HG02870 (cell line): ENCODE data around the gene TMC2.

Experiments
- ATAC-seq: cut with Tn5 transposase; IDR thresholded peaks from one replicate; pipeline ENCODE4 v1.9.1; 2021; ENCODE audit warnings: mild to moderate bottlenecking, moderate library complexity; ENCODE audit not compliant: unreplicated experiment

TMC2 gene

DNA sequence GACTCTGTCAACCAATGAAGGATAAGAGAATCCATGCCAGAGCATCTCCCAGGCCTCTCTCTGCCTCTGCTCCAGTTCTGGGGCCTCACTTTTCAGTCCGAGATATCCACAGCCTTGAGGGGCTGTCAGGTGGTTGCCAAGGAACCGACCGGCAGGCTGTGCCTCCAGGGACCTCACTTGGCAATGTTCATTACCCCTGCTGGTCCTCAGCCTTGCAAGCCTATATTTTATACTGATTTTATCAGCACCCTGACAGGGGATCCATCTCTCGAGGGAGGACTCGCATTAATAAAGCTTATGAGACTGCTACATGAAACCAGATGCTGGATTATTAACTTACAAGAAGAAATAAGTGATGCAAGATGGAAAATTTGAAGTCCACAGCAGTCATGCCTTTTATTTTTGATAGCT, 39.9 kb downstream of the TMC2 start:
- no peak for ATAC-seq

DNA sequence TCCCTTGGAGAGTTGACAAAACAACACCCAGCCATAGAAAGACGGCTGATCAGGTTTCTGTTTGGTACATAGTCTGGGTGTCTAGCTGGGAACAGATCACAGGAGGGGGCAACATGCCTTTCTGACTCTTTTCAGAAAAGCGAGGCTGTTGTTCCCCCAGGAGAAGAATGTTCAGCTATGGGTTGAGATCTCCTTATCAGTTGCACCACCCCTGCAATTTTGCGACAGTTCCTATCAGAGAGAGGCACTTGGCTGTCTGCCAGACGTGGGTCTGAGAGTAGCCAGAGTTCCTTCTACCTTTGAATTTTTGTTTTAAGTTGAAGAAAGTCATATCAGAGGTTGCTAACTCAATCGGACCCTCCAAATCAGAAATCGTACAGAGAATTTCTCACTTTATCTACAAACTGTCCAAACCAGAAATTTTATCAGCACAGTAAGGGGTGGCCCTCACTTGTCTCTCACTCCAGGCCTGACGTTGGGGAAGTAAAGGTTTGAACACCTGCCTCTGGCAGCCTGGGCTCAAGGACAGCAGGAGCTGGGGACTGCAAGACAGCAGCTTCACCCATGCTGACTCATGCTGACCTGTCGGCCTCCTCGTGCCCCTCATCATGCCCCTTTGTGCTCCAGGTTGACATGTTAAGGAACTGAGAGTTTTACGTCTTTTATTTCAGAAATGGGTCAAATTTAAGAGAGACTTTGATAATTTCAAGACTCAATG, 42.3 kb downstream of the TMC2 start:
- ATAC-seq, result no peak

DNA sequence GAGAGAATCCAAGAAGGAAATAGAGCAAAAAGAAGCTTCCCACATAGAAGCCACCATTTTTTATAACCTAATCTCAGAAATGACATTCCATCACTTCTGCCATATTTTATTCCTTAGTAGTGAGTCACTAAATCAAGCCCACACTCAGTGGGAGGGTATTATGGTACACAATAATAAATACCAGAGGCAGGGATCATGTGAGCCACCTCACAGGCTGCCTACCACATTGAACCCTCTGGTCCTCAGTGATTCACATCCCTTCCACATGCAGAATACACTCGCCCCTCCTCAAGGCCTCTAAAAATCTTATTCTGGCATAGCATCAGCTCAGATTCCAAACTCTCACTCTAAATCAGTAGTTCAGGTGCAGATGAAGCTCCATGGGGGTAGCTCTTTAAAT, 49.4 kb downstream of the TMC2 start:
- ATAC-seq, result no peak

DNA sequence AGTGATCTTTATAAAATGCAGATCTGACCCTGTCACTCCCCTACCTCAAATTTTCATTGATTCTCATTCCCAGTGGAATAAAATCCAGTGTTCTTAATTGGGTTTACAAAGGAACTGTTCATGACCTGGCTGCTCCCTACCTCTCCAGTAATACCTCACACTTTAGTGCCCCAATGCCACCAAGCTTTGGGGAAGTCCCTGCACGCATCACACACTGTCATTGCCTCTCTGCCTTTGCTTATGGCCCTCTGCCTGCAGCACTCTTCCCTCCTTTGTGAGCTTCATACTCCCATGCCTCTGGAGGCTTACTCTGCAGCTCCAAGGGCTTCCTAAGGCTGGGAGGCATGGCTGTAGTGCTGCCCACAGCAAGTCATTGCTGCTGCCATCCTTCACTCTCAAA, 57.4 kb downstream of the TMC2 start:
- no peak for ATAC-seq

DNA sequence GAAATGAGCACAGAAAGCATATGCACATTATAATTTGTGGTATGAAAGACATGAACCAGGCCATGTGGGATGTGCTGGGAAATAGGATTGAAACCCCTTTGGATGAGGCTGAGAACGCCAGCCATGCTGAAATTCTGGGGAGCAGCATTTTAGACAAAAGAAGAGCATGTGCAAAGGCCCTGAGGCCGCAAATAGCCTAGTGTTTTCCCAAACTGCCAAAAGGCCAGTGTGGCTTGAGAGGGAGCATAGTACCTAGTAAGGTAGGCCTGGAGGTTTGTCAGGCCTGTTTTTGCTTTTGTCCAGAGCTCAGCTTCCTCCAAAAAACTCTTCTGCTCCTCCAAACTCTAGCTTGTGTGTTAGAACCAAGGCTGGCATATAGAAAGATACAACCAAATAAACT, 58.7 kb downstream of the TMC2 start:
- ATAC-seq, result no peak

DNA sequence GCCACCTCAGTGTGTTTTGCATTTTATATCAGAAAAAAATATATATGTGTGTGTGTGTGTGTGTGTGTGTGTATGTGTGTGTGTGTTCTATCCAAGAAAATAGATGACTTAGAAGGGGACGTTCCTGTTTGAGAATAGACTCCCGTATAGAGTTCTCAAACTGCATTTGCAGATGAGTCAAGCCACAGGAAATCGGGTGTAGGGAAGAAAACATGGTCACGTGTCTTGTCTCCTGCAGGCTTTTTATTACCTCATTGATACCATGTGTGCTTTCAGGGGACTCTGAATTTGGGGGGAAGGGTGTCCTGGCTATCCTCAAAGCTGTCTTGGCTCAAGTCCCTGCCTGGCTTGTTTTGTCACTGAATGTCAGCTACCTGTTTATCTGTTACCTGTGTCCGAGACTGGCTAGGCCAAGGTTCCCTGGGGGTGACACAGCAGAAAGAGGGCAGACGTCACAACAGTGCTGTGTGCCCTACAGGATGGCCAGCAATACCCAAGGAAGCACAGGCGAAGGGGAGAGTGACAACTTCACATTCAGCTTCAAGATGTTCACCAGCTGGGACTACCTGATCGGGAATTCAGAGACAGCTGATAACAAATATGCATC, 60.4 kb downstream of the TMC2 start:
- ATAC-seq, result no peak

DNA sequence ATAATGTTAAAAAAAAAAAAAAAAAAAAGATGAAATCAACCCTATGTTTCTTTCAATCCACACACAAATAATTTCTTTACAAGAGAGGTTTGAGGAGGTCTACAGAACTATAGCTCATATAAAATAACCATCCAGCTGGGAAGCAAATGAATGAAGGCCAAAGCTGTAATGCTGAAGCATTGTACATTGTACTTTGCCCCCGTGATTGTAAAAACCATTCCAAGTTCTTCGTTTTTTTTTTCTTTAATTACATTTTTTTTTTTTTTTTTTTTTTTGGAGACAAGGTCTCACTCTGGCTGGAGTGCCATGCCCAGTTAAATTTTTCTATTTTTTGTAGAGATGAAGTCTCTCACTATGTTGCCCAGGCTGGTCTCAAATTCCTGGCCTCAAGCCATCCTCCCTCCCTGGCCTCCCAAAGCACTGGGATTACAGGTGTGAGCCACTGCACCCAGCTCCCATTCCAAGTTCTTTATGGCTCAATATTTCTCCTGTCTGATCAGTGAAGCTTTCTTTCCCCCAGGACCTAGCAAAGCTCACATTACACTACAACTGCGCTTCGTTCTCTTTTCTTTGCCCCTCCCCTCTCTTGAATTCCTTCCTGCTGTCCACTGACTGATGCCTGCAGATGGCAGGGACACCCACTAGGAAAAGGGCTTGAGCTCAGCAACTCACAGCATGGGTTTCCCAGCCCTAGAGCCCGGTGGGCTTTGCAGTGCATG, 63.1 kb downstream of the TMC2 start:
- ATAC-seq, result no peak

DNA sequence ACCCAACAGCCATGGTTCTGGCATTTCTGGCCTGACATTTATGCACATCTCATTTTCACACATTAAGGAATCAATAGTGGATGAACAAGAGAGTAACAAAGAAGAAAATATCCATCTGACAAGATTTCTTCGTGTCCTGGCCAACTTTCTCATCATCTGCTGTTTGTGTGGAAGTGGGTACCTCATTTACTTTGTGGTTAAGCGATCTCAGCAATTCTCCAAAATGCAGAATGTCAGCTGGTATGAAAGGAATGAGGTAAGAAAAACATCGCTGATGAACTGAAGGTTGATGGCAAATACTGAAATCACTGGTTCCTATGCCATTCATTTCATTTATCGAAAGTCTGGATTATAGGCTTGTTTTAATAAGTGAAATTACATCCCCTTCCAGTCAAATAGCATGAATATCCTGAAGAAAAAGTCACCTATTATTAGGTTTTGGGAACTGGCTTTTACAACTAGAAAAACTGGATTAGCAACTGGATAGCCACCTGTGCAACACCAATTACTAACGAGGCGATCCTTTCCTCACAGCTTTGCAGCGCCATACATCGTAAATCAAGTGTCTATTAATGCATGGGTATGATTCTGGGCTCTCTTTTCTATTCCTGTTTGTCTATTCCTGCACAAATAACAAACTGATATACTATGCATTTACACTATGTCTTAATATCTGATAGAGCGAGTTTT, 65.8 kb downstream of the TMC2 start:
- ATAC-seq, result no peak

DNA sequence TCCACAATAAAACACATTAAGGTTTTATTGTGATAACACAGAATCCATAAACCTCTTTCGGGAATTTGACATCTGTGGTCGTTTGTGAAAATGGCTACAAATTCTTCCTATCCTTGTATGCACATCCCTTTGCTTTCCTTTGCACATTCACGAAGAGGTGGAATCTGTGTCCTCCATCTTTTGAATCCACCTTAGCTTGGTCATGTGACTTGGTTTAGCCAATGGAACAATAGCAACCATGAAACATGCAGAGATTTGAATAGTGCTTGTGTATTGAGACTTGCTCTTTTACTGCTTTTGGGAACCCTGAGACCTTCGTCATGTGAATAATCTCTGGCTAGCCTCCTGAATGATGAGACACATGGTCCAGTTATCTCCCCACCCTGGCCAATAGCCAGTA, 66.4 kb downstream of the TMC2 start:
- no peak for ATAC-seq

DNA sequence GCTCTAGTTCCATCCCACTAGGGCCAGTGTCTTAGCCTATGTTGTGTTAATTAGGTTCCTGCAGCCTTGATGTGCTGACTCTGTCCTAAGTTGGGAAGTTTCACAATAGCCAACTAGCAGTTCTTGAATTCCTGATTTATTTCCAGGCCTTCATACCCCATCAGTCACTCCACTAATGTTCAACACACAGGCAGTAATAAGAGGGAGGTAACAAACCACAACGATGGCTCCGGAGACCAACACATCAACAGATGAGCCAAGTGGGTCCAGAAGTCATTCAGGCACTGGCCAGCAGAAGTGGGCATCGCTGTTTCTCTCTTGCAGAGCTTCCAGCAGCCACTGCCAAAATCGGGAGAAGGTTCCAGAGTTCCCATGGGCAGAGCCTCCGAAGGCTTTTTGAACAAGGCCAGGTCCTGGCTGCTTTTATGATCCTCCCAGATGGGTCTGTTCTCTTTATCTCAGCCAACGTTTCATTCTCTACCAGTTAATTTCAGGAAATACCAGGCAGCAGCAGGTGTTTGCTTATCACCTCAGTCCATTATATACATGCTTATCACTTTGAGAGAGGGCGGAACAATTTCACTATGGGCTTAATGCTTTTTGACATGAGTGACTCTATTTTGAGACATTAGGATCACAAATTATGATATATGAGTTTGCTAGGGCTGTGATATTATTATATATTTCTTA, 67.6 kb downstream of the TMC2 start:
- ATAC-seq, result no peak

DNA sequence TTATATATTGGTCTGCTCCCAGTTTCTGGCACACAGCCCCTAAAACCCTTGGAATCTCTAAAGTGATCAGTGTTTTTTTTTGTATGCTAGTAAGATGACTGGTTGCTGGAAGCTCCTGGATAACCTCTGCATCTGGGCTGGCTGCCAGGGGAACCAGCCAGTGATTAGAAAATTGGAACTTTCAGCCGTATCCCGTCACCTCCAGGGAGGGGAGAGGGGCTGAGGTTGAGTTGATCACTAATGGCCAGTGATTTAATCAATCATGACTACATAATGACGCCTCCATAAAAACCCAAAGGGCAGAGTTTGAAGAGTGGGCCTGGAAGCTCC, 68.1 kb downstream of the TMC2 start:
- ATAC-seq, result no peak

DNA sequence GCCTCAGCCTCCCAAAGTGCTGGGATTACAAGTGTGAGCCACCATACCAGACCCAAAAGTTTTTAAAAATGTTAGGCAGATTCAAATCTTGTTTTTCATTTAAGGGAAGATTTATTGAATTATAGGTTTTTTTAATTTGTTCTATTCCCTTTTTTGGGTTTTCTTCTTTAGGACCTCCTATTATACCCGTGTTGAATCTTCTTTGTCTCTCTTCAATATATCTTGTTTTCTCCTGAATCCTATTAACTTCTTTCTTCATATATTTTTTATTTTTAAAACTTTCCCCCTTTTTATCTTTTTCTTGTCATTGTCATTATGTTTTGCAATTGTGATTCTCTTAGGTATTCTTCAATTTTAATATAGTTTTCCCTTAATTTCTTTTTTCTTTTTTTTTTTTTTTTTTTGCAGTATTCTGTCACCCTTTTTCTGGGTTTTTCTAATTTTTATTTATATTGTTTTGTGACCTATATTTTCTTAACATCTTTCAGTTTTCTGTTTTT, 70.2 kb downstream of the TMC2 start:
- no peak for ATAC-seq

DNA sequence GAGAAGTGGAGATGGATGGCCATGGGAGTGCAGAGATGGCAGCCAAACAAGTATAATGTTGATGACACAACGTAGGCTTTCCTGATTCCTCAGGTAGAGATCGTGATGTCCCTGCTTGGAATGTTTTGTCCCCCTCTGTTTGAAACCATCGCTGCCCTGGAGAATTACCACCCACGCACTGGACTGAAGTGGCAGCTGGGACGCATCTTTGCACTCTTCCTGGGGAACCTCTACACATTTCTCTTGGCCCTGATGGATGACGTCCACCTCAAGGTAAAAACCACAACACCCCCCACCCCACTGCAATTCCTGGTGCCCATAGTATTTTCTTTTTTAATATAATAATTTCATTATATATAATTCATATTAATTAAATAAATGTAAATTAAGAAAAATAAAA, 74.0 kb downstream of the TMC2 start:
- no peak for ATAC-seq

DNA sequence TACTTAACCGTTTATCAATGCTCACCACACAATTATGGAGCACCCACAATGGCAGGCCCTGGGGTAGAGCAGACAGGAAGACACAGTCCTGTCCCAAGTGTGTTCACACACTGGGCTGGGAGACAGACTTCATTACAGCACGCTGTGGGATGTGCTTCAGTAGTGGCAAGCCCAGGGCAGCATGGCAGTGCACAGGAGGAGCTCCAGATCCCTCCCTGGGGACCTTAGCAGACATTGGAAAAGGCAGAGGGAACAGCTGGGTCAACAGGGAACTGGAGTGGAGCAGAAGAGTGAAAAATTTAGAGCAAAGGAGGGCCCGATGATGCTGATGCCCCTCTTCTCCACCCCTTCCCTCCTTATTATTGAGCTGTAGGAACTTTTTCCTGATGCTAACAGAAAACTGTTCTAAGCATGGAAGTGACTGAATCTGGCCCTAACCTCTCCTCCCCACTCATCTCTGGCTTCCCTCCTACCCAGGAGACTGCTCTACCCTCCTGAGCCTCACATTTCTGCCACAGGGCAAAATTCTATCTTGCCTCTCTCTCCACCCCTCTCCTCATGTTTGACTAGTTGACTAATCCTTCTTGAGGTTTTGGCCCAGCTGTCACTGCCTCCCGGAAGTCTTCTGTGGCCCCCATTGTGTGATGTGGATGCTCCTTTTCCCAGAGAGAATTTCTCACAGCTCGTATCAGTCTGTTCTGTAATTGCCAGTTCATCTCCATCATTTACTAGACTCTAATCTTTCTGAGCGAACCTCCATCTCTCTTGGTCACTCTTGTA, 74.8 kb downstream of the TMC2 start:
- no peak for ATAC-seq

DNA sequence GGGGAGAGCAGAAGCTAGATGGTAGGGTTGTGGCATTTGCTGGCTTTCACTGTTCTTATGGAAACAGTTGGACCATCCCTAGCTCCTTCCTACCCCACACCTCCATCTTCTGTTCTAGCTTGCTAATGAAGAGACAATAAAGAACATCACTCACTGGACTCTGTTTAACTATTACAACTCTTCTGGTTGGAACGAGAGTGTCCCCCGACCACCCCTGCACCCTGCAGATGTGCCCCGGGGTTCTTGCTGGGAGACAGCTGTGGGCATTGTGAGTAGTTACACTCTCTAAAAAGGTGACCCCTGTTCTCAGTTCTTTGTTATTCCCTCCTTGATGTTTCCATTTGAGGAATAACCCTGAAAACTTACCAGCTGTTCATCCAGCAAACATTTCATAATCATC, 75.7 kb downstream of the TMC2 start:
- no peak for ATAC-seq

DNA sequence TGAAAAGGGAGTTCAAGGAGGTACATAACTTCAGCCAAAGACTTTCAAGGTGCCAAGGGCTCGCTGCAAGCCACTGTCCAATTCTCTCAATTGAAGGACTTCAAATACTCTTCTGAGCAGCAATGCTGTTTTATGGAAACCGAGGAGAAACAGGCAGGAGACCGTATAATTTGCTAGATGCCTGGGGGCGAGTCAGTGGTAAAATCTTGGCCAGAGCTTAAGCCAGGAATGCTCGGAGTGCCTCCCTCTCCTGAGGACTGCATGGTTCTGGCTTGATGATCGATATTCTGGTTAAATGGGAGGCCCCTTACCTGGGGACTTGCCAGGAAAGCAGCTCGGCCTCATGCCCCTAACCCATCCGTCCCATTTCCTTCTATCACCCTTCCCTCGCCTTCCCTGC, 80.3 kb downstream of the TMC2 start:
- ATAC-seq, result no peak

DNA sequence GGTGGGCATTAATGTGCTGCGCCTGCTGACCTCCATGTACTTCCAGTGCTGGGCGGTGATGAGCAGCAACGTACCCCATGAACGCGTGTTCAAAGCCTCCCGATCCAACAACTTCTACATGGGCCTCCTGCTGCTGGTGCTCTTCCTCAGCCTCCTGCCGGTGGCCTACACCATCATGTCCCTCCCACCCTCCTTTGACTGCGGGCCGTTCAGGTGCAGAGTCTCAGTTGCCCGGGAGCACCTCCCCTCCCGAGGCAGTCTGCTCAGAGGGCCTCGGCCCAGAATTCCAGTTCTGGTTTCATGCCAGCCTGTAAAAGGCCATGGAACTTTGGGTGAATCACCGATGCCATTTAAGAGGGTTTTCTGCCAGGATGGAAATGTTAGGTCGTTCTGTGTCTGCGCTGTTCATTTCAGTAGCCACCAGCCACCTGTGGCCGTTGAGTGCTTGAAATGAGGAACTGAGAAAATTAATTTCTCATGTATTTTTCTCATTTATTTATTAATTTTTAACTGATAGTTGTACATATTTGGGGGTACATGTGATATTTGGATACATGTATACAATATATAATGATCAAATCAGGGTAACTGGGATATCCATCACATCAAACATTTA, 80.8 kb downstream of the TMC2 start:
- no peak for ATAC-seq

DNA sequence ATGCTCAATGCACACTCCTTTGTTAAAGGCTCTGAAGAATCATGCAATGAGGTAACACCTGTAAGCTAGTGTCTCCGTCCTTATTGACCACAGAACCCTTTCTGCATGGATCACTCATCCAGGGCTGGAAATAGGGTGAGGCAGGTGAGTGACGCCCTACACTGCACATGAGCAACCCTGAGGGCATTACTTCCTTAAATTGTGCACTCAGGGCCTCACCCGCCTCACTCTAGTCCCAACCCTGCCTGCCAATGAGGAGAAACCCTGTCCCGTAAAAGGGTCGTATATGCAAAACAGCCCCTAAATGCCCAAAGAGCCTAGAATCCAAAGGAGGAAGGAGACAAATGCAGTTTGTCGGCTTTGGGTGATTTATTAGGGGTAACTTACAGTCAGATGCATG, 82.4 kb downstream of the TMC2 start:
- ATAC-seq, result no peak

DNA sequence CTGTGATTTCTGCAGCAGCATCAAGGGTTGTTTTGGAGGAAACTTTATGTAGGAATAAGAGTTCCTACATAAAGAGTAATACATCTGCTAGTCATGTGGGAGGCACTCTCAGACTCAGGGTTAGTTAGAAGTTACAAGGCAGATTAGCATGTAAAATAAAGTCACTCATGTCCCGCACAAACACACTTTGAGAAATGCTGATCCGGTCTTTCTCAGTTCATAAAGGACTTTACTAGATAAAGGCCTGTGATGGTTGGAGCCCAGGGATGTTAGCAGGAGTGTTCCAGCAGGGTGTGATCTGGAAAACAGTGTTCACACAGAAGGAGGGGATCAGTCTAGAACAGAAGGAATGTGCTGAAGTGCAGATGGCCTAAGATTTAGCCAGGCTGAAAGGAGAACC, 83.0 kb downstream of the TMC2 start:
- ATAC-seq, result no peak
